ENCODE data around the gene FAF2.

The FAF2 gene

DNA sequence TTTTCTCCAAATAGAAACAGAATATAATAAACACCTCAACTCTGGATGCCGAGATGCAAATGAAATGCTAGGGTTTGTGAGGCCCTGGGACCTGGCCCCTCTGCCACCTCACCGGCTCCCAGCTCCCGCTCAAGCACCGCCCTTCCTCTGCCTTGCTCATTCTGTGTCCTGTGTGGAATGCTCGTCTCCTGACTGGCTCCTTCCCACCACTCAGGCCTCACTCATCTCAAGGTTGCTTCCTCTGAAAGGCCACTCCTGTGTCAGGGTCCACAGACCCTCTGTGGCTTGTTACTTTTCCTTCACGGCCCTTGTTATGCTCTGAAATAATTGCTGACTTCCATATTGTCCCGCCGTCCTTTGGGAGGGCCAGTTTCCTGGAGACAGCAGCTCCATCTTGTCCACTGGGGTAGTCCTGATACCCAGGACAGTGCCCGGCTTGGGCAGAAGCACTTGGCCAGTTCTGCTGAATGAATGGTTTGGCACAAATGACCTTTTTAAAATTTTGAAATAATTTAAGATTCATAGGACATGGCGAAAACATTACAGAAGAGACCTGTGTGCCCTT, 73.6 kb downstream of the FAF2 start:
- TF ChIP-seq, protein P1, sequence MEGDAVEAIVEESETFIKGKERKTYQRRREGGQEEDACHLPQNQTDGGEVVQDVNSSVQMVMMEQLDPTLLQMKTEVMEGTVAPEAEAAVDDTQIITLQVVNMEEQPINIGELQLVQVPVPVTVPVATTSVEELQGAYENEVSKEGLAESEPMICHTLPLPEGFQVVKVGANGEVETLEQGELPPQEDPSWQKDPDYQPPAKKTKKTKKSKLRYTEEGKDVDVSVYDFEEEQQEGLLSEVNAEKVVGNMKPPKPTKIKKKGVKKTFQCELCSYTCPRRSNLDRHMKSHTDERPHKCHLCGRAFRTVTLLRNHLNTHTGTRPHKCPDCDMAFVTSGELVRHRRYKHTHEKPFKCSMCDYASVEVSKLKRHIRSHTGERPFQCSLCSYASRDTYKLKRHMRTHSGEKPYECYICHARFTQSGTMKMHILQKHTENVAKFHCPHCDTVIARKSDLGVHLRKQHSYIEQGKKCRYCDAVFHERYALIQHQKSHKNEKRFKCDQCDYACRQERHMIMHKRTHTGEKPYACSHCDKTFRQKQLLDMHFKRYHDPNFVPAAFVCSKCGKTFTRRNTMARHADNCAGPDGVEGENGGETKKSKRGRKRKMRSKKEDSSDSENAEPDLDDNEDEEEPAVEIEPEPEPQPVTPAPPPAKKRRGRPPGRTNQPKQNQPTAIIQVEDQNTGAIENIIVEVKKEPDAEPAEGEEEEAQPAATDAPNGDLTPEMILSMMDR (IDR thresholded peaks at IDR 0.05; ENCODE audit: low read depth, low read length) = no peak
- H3K4me3 ChIP-seq (ENCODE audit: low read depth, low read length) = no peak overlapping the region

DNA sequence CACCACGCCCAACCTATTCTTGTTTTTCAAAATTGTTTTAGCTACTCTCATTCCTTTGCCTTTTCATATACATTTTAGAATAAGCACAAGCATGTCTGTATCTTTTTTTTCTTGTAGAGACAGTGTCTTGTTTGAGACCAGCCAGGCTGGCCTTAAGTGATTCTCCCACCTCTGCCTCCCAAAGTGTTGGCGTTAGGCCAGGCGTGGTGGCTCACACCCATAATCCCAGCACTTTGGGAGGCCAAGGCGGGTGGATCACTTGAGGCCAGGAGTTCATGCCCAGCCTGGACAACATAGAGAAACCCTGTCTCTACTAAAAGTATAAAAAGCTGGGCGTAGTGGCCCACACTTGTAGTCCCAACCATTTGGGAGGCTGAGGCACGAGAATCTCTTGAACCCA, 76.0 kb downstream of the FAF2 start:
- no peak overlapping the region for H3K4me3 ChIP-seq (ENCODE audit: low read depth, low read length)
- TF ChIP-seq, protein P1 (IDR thresholded peaks at IDR 0.05; ENCODE audit: low read depth, low read length) = no peak

DNA sequence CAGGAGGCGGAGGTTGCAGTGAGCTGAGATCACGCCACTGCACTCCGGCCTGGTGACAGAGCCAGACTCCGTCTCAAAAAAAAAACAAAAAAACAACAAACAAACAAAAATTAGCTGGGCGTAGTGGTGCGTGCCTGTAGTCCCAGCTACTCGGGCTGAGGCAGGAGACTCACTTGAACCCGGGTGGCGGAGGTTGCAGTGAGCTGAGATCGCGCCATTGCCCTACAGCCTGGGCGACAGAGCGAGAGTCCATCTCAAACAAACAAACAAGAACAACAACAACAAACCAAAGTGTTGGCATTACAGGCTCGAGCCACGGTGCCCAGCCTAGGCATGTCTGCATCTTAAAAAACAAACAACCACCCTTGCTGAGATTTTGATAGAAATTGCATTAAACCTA, 76.8 kb downstream of the FAF2 start:
- TF ChIP-seq, protein P1 (IDR thresholded peaks at IDR 0.05; ENCODE audit: low read depth, low read length) = no peak
- no peak overlapping the region for H3K4me3 ChIP-seq (ENCODE audit: low read depth, low read length)

DNA sequence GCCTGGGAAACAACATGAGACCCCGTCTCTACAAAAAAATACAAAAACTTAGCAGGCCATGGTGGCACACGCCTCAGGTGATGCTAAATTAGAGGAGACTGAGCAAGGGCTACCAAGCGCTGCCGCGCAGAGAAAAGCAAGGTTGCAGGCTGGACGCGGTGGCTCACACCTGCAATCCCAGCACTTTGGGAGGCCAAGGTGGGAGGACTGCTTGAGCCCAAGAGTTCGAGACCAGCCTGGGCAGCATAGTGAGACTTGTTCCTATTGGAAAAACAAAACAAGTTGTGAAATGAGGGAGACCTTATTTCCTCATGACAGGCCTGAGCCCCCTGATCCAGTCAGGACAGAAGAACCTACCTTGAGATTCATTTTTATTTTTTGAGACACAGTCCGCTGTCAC, 77.5 kb downstream of the FAF2 start:
- no peak overlapping the region for H3K4me3 ChIP-seq (ENCODE audit: low read depth, low read length)
- TF ChIP-seq, protein P1 (IDR thresholded peaks at IDR 0.05; ENCODE audit: low read depth, low read length) = no peak

DNA sequence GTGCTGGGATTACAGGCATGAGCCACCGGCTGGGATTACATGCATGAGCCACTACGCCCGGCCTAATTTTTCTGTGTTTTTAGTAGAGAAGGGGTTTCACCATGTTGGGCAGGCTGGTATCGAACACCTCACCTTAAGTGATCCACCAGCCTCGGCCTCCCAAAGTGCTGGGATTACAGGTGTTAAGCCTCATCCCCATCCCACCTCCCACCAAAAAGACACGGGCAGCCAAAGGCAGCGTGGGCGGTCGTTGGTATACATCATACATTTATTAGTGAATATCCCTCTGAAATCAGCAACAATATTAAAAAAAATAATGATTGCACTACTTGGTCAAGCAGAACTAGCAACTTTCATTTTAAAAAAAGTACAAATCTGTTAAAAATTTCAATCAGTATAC, 78.3 kb downstream of the FAF2 start:
- TF ChIP-seq, protein P1 (IDR thresholded peaks at IDR 0.05; ENCODE audit: low read depth, low read length) = no peak
- H3K4me3 ChIP-seq (ENCODE audit: low read depth, low read length) = no peak overlapping the region

DNA sequence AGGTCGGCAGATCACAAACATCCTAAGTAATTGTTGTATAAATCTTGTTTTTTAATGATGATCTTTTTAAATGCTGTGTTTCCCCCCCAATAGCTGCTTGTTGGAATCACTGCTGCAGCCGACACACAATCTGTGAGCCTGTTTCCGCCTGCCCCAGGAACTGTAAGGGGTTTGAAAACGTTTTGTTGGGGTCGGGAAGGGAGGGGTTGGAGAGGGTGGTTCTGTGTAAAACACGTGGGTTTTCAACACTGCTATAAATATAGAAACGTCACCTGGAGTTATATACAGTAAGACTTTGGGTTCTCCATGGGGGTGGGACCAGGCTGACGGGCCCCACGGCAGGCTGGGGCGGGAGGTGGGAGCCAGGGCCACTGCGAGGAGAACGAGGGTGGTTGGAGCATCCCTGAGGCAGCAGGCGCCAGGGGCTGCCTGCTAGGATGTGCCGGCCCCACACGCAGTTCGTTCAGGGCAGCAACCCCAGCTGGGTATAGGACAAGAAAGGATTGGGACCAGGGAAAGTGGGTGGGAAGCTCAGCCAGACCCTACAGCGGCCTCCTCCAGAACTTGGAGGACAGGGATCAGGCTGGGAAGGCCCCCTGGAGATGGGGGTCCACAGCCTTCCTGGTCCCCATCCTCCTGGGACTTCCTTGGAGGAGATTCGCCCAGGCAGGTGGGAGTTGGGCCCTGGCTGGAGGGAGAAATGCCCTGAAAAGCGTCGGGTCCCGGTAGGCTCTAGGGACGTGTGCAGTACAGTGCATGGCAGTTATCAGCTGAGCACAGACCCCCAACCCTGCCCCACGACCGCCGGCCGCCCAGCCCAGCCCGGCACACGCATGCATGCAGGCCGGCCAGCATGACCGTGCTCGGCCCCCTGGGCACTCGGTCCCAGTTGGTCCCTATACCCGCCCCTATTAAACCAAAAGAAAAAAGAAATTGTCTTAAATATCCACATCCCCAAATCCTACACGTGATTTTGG, 79.3 kb downstream of the FAF2 start:
- no peak overlapping the region for H3K4me3 ChIP-seq (ENCODE audit: low read depth, low read length)
- TF ChIP-seq, protein P1 (IDR thresholded peaks at IDR 0.05; ENCODE audit: low read depth, low read length) = no peak

DNA sequence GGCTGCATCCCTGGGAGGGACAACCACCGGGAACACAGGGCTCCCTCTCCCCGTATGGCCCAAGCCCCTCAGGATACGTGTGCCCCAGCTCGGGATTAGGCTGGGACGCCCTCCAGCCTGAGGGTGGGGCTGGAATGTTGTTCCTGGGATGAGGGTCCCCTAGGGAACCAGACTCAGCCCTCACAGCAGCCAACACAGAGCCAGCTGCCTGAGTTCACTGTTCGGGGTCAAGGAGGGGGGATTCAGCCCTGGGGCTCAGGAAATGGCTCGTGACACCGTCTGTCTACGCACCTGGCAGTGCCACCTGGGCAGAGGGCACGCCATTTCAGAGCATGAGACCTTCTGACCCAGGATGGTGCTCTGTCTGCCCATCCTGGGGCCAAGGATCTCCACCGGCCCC, 80.1 kb downstream of the FAF2 start:
- H3K4me3 ChIP-seq (ENCODE audit: low read depth, low read length) = no peak overlapping the region
- TF ChIP-seq, protein P1 (IDR thresholded peaks at IDR 0.05; ENCODE audit: low read depth, low read length) = no peak
